ENCODE data around the gene TMCO2.

- TF ChIP-seq CTCF (conservative IDR thresholded peaks at IDR 0.05 in 1 of 2, IDR thresholded peaks at IDR 0.05 in 1 of 2; ENCODE audit: extremely low read depth in 1 of 2, insufficient read depth in 1 of 2, low read depth in 1 of 2, low read length in 2 of 2) (no peak), EZH2 (IDR thresholded peaks at IDR 0.05; ENCODE audit: borderline replicate concordance, low read length) (no peak)
Measured at GRCh38 chr1:40240390-40240789, 7.3 kb upstream of the TMCO2 start.

Data from mammary epithelial cell (primary cell).